ENCODE results near the gene RNF166.
A peak's percentile ranks its signal among the peaks of the same experiment; 100 is the strongest.

RNF166 gene, protein sequence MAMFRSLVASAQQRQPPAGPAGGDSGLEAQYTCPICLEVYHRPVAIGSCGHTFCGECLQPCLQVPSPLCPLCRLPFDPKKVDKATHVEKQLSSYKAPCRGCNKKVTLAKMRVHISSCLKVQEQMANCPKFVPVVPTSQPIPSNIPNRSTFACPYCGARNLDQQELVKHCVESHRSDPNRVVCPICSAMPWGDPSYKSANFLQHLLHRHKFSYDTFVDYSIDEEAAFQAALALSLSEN

DNA sequence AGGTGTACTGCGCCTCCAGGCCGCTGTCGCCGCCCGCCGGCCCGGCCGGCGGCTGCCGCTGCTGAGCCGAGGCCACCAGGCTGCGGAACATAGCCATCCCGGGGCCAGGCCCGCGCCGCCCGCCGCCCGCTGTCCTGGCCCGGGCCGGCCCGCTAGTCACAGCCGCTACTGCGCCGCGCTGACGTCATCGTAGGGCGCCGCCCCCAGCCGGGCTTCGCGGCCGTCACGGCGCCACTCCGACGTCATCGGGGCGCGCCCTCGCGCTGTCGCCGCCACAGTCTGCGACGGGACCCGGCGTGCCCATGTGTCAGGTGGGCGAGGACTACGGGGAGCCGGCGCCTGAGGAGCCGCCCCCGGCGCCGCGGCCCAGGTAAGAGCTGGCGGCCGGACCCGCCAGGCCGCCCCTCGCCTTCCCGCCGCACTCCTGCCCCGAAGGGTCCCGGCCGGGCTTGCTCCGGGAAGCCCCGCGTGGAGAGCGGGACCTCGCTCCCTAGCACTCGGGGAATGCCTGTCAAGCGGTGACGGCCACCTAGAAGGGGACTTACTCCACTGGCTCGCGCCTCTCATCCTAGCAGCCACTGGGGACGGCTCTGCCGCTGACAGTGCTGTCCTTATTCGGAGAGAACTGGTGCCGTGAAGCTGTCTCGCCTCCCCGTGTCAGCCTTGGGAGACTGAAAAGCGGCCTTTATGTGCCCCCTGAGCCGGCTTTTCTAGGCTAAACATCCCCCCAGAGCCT lies at the start of gene RNF166, which contains the start of gene CTU2:
TSS of gene RNF166 (minus strand) at position 180 of the 736 bp plus-strand sequence. CDS start at position 97, 83 bp downstream.
TSS of gene CTU2 (plus strand) at position 275 of the 736 bp plus-strand sequence. CDS start at position 303, 28 bp downstream.
- peak within 1 kb of the TSS; percentile 17 for H3K27ac ChIP-seq
- DNase-seq (ENCODE audit: low read depth, low spot score) = peak; percentile 45

DNA sequence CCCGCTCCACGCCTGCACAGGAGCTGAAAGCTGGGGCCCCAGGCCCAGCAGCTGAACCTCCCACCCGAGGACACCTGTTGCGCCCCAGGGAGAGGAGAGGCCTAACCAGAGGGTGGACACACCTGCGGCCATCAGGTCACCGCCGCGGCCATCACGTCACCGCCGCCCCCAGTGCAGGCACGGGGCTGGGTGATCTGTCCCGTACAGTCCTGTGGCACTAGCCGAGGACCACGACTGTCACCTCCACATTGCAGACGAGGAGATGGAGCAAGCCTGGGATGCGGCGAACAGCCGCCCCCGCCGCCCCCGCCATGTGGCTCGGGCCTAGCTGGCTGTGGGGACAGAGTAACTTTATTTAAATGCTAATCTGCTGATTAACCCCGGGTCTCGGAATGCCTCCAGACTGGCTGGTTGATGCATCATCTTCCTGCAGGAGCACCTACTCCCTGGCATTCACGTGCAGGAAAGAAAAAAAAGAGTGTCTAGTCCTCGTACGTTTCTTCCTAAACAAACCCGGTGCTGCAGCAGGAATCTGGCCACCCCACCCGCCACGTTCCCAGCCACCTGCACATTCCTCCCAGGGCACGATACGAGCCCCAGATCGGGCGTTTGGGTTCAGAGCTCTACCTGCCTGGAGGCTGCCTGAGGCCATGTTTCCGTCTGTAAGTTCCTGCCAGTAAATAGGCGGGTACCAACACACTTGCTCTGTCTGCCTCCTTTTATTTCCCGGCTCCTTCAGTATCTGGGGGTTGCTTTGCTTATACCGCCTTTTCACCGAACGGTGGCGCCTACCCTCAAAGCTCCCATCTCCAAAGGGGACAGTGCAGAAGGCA lies 48.9 kb upstream of the RNF166 start:
- no peak for DNase-seq (ENCODE audit: low read depth, low spot score)
- H3K27ac ChIP-seq = peak overlapping the region; percentile 61

DNA sequence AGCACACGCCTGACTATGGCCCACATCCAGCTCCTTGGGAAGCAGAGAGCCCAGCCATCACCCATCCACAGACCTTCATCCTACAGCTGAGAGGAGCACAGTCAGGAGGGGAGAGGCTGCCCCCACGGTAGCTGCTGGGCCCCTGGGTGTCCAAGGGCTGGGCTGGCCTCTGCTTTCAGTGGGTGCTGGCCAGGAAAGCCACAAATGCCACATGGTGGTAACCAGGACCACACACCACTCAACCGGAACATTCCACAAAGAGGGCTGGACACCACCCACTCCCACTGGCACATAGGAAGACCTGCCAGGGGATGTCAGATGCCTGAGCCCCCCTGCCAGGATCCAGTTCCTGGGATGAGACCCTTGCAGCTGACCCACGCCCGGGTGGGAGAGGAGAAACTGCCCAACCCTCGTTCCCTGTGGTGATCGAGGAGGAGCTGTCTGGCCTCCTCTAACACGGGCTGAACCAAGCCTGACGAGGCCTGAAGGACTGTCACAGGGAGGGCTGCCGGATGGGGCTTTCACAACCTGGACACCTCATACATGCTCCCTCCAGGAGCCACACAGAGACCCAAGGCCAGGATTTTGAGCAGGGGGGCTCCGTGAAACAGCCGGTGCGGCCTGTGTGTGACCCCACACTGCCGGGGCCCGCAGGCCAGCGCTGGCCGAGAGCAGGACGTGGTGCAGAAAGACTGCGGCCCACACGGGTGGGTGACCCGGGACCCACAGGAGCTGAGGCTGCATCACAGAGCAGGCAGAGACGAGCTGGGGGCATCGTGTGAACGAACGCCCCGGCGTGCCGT lies 48.1 kb upstream of the RNF166 start:
- H3K27ac ChIP-seq = peak overlapping the region; percentile 61
- DNase-seq (ENCODE audit: low read depth, low spot score) = no peak

DNA sequence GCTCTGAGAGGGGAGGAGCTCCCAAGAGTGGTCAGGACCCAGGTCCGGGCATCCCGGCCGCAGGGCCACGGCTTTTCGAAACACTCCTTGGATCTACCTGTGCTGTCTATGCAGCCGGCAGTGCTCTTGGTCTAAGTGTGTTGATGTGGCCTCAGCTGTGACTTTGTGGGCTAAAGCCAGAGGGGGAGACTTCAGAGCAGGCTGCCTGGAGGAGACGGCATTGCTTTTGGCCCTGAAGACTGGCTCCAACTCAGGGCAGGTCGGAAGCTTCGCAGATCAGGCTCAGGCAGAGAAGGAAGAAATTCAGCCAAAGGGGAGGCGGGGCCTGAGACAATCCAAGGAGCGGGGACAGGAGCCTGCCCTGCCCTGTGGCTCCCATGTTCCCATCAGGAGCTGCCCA lies 47.4 kb upstream of the RNF166 start:
- DNase-seq (ENCODE audit: low read depth, low spot score) = no peak
- no peak overlapping the region for H3K27ac ChIP-seq

DNA sequence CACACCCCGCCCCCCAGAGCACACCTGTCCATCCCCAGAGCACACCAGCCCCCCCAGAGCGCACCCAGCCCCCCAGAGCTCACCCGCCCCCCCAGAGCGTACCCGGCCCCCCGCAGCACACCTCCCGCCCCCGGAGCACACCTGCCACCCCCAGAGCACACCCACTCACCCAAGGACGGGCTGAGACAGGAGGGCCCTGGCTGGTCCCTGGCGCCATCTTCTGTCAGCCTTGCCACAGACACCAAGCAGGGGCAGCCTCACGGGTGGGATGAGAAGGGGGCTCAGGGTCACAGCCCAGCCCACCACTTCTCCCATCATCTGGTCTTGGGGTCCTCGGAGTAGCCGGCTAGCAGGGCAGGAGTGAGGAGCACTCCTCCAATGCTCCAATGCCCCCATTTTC lies 47.0 kb upstream of the RNF166 start:
- DNase-seq (ENCODE audit: low read depth, low spot score) = no peak

DNA sequence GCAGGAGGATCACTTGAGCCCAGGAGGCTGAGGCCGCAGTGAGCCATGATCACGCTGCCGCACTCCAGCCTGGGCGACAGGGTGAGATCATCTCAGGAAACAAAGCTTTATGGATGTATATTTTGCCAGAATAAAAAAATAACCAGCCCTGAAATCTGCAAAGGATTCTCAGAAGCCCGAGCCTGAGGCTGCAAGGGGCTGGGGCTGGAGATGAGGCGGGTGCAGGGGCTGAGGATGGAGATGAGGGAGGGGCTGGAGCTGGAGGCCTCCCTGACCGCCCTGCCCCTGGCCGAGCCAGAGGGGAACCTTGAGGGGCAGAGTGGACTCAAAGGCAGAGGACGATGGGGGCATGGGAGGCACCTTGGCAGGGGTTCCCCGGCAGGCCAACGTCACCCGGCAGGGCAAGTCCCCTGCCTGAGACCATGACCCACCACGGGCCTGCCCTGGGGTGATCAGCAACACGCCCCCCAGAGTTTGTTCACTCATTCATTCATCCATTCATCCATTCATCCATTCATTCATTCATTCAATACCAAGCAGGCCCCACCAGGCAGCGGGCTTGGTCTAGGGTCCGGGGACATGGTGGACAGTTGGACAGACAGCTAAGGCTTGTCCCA lies 46.3 kb upstream of the RNF166 start:
- DNase-seq (ENCODE audit: low read depth, low spot score) = no peak
- no peak overlapping the region for H3K27ac ChIP-seq

More for the DNA sequence above, 47.0 kb upstream of the RNF166 start:
- H3K27ac ChIP-seq = no peak overlapping the region

DNA sequence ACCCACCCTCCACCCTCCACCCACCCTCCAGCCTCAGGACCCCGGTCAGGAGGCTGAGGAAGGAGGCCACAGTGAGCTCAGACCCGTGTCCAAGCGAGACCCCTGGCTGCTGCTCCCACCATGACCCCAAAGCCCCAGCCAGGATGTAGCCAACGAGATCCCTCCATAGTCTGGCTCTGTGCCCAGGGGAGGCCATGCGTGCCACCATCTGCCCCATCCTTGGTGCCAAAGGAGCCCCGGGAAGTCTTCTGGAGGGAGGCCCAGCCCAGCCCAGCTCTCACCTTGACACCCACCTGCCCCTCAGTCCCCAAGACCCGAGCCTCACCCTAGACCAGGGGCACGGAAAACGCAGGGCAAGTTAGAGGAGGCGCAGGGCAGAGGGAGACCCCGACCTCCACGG lies 44.6 kb upstream of the RNF166 start:
- no peak overlapping the region for H3K27ac ChIP-seq

DNA sequence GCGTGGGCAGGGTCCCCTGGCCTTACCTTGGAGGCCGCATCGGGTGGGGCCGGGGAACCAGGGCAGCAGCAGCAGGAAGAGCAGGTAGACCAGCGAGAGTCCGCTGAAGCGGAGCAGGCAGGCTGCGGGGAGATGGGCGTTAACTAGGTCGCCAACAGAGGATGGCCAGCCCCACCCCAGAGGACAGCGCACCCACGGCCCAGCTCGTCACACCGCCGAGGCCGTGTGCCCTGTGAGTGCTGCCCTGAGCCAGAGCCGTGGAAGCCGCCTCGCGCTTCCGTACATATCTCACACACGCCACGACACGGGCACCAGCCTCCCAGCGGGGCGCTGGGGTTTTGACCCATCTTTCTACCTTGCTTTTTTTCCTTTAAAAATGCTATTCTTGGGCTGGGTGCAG lies 43.1 kb upstream of the RNF166 start:
- no peak for DNase-seq (ENCODE audit: low read depth, low spot score)
- H3K27ac ChIP-seq = no peak overlapping the region

More for the DNA sequence above, 44.6 kb upstream of the RNF166 start:
- no peak for DNase-seq (ENCODE audit: low read depth, low spot score)

DNA sequence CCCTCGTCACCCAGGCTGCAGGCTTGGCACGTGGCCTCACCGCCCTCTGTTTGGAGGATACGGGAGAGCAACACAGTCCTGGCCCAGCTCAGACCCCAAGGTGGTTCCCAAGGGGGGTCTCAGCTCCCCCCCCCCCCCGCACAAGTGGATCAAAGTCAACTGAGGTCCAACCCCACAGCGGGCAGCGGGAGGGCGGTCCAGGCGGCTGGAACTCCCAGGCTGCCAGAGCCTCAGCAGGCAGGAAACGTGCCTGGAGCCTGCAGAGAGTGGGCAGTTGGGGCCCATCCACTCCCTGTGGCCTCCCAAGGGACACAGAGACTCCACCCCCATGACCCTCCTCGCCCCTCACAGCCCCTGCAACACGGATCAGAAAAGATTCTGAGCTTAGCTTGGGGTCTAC lies 42.2 kb upstream of the RNF166 start:
- DNase-seq (ENCODE audit: low read depth, low spot score) = no peak
- H3K27ac ChIP-seq = no peak overlapping the region

DNA sequence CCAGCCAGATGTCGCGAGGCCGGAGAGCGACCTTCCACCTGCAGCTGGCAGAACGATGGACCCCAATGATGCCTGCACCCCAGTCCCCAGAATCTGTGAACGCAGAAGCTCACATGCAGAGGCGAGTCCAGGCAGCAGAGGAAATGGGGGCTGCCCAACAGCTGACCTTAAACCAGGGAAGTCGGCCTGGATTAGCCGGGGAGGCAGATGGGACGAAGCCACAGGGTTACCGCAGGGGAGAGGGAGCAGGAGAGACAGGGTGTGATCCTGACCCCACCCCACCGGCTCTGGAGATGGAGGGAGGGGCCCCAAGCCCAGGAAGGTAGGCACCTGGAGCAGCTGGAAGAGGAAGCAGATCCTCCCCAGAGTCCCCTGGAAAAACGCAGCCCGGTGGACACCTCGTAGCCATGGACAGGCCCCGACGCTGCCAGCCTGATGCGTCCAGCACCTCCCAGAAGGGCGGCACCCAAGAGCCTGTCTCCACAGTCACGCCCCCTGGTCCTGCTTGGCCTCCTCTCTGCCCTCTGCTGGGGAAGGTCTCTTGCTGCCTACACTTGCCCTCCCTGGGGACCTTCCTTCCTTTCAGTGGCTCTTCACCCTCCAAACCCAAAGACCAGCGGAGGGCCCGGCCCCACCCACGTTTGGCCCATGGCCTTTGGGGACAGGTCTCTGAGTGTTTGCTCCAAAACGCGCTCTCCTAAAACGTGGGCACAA lies 41.5 kb upstream of the RNF166 start:
- no peak for DNase-seq (ENCODE audit: low read depth, low spot score)
- no peak overlapping the region for H3K27ac ChIP-seq

DNA sequence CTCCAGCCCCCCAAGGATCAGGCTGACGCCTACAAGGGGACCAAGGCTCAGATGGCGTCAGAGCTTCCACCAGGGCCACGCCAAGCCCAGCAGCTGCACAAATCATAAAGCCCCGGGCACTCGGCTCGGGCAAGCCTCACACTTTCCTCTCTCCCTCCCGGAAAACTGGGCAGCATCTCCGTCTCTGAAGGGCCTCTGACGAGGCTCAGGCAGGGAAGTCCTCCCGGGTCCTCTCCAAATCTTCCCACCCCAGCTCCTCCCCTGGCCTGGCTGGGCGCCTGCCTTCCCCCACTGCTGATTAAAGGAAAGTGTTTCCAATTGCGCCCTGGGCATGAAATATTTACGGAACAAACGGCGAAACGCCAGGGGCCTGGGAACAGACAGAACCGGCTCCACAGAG lies 40.3 kb upstream of the RNF166 start:
- DNase-seq (ENCODE audit: low read depth, low spot score) = no peak
- H3K27ac ChIP-seq = no peak overlapping the region

DNA sequence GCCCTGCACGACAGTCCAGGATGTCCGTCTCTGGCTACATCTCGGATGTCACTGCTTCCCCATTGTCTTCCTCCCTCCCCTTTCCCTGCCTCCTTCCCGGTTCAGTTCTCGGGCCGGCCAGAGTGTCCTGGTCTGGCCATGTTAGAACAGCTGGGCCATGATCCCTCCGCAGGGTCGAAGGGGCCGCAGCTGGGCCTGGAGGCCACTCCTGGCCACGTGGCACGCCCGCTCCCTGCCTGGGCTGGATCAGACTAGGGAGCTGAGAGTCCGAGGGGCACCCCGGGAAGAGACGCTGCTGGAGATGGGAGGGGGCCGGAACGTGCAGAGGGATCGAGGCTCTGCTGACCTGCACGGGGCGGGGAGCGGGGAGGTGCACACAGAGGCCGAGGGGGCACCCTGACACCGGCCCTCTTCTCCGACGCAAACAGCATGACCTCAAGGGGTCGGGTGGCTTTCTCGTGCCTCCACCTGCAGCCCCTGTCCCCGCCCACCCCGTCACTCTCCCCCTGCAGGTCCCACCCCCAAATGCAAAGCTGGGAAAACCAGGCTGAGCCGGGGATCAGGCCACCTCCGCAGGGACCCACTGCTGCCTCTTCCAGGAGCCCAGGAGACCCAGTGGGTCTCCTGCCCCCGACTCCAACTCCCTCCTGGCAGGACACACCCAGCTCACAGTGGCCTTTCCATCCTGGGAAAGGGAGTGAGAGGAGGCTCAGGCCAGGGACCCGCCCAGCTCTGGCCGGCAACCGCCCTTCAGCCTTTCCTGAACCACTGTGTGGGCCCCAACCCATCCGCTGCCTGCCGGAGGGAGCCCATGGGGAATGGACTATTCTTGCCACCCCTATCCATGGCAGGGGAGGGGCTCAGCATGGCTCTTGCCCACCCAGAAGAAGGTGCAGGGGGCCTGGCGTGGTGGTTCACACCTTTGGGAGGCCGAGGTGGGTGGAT lies 38.6 kb upstream of the RNF166 start:
- no peak overlapping the region for H3K27ac ChIP-seq
- DNase-seq (ENCODE audit: low read depth, low spot score) = no peak

DNA sequence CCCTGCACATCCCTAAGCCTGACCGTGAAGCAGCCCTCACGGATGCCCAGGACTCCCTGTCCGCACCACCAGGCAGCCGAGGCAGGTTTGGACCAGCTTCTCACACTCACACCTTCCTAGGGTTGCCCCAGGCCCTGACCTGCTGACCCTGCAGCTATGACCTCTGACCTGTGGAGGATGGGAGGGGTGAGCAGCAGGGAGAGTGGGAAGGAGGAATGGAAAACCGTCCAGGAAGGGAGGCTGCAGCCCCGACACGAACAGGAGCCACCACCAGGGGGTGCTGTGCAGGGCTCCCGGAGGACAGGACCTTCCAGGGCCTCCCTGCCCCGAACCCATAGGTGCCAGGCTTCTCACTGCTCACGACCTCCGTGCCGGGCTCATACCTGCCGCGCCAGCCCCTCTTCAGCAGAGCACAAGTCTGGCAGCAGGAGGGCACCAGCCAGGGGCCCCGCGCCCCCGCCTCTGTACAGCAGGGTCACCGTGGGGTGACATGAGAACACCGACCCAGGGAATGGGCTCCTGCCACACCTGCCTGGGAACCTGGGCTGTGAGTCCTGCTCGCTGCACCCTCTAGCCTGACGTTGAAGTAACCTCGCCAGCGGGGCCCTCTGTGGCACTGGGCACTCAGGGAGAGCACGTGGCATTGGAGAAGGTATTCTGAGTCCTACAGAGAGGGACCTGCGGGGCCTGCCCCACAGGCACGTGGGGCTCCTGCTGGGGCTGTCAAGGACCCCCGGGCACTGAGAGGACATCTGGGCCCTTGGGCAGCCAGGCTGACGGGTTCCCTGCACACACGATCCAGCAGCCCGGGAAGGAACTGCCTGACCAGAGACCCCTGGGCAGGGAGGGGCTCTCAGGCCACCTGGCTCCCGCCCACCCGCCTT lies 37.7 kb upstream of the RNF166 start:
- H3K27ac ChIP-seq = no peak overlapping the region
- DNase-seq (ENCODE audit: low read depth, low spot score) = no peak

DNA sequence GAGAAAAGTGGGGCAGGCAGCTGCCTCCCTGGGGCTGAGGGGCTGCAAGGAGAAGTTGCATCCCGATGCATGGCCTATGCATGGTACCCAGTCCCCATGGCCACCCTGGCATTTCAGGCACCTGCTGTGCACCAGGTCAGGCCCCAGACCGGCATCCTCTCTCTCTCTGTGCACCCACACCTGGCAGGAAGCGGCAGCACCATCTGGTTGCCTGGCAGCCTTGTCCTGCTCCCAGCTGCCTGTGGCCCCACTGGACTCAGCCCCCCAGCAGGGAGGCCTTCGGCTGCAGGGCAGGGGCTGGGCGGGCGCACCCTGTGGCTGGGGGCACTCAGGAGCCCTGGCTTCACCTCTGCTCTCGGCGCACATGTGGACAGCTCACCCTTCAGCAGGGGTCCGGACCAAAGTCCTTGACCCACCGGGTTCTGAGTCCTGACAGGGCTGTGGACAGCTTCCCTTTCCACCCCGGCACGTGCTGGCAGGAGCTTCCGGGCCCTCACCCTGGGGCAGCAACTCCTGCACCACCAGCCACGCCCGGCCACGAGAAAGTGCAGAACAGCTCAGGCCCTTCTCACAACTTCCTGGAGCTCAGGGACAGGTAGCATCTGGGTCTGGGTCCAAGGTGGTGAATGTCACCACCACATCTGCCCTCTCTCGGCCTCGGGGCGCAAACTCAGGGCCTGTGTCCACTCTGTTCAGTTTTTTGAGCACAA lies 36.8 kb upstream of the RNF166 start:
- no peak overlapping the region for H3K27ac ChIP-seq
- no peak for DNase-seq (ENCODE audit: low read depth, low spot score)

DNA sequence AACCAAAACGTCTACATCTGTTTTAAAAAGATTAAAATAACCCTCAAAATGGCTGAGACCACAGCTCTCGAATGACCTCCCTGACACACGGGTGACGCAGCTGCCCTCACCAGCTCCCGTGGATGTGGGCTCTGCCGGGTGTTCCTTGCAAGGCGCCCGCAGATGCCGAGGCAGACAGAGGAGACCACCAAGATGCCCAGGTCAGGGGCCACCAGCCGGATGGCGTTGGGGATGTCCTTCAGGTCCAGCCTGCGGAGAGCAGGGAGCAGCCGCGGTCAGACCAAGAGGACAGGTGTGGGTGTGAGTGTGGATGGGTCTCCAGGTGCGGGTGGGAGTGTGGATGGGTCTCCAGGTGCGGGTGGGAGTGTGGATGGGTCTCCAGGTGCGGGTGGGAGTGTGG lies 35.2 kb upstream of the RNF166 start:
- DNase-seq (ENCODE audit: low read depth, low spot score) = no peak
- no peak overlapping the region for H3K27ac ChIP-seq

DNA sequence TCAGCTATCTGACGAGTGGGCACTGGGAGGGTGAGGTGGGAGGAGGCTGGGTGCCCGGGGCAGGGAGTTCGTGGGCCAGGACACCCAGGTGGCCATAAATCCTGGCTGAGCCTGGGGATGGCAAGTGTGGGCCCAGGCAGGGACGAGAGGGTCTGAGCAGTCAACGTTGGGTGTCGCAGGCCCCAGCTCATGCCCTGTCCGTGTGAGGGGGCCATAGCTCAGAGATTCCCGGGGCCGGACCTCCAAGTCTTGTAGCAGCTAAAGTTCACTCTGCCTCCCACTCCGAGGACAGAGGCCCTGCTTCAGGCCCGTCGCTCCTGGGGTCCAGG lies 34.5 kb upstream of the RNF166 start:
- no peak for DNase-seq (ENCODE audit: low read depth, low spot score)
- H3K27ac ChIP-seq = no peak overlapping the region

All from epithelial cell of prostate (primary cell).